PFSK-1 (cell line): Measurements from ENCODE around the gene GLYATL2.

Source experiments
- REST ChIP-seq, 2 experiments: IDR thresholded peaks; 2 replicates each; pipeline versions ENCODE4 v1.6.1 to v1.8.0; 2011 to 2012; ENCODE audit warnings: low read depth in 2 of 2, low read length in 2 of 2, control low read depth in 1 of 2, inconsistent platforms in 1 of 2, mild to moderate bottlenecking in 1 of 2, moderate library complexity in 1 of 2; ENCODE audit not compliant: insufficient read depth in 1 of 2
- SIN3A ChIP-seq: IDR thresholded peaks from 2 replicates; pipeline ENCODE4 v1.6.1; 2012; ENCODE audit warnings: mild to moderate bottlenecking, low read length, moderate library complexity, borderline replicate concordance; ENCODE audit not compliant: insufficient read depth

- no peak for TF ChIP-seq SIN3A
- TF ChIP-seq REST (IDR thresholded peaks at IDR 0.05; ENCODE audit: insufficient read depth in 1 of 2, low read depth in 2 of 2, low read length in 2 of 2) = no peak
Measured at GRCh38 chr11:58788355-58789023, 56.0 kb downstream of the GLYATL2 start.
